OCI-LY3 (cell line): ENCODE results near the gene SELENOO.

ENCODE experiments used
- H2AFZ ChIP-seq: fragments of 200-600, 300-600 bp; shearing (Covaris generic); 2 replicates; pipeline ENCODE4 v1.6.0; 2014; ENCODE audit warnings: antibody characterized with exemption, low read depth, low read length
- H3K27ac ChIP-seq: fragments of 200-600, 300-600 bp; sonication (generic); 2 replicates; pipeline ENCODE4 v1.5.1; 2014; ENCODE audit warnings: mild to moderate bottlenecking, low read length, moderate library complexity, mixed read lengths
- H3K27me3 ChIP-seq: fragments of 200-600, 300-600 bp; sonication (generic); 2 replicates; pipeline ENCODE4 v1.6.1; 2014; ENCODE audit warnings: low read depth, low read length, mixed read lengths
- H3K36me3 ChIP-seq: fragments of 200-600, 300-600 bp; sonication (generic); replicated peaks from 2 replicates; pipeline ENCODE3; 2014; ENCODE audit warnings: low read depth, low read length, mixed read lengths
- H3K4me1 ChIP-seq: fragments of 300-600, 200-600 bp; sonication (generic); 2 replicates; pipeline ENCODE4 v1.6.1; 2014; ENCODE audit warnings: low read length, mixed read lengths
- H3K4me2 ChIP-seq: fragments of 200-600, 300-600 bp; sonication (generic); 2 replicates; pipeline ENCODE4 v1.6.1; 2014; ENCODE audit warnings: low read length, mixed read lengths
- H3K4me3 ChIP-seq: fragments of 300-600, 200-600 bp; sonication (generic); 2 replicates; pipeline ENCODE4 v1.5.1; 2014; ENCODE audit warnings: antibody characterized with exemption, mild to moderate bottlenecking, low read length, moderate library complexity
- H3K79me2 ChIP-seq: fragments of 300-600, 200-600 bp; shearing (Covaris generic); 2 replicates; pipeline ENCODE4 v1.6.1; 2014; ENCODE audit warnings: mild to moderate bottlenecking, low read length, mixed read lengths
- H3K9ac ChIP-seq: fragments of 300-600, 200-600 bp; shearing (Covaris generic); 2 replicates; pipeline ENCODE4 v1.6.0; 2014; ENCODE audit warnings: mild to moderate bottlenecking, low read length, moderate library complexity
- H3K9me3 ChIP-seq: fragments of 200-600, 300-600 bp; shearing (Covaris generic); 2 replicates; pipeline ENCODE4 v1.6.1; 2014; ENCODE audit warnings: low read length, mixed read lengths; ENCODE audit not compliant: insufficient read depth
- H4K20me1 ChIP-seq: fragments of 200-600, 300-600 bp; sonication (generic); 2 replicates; pipeline ENCODE4 v1.6.1; 2016; ENCODE audit warnings: low read length, mixed read lengths; ENCODE audit not compliant: insufficient read depth
- EZH2phosphoT487 ChIP-seq: fragments of 200-600 bp; shearing (Covaris generic); IDR thresholded peaks from 2 replicates; pipeline ENCODE4 v1.6.1; 2018; ENCODE audit warnings: antibody characterized with exemption, mixed run types, low read depth
- TF ChIP-seq, protein P1 (sequence below): fragments of 200-600, 300-600 bp; sonication (generic); IDR thresholded peaks from 2 replicates; pipeline ENCODE4 v1.5.1; 2014; ENCODE audit warnings: antibody characterized with exemption, low read length, low read depth

Gene SELENOO

DNA sequence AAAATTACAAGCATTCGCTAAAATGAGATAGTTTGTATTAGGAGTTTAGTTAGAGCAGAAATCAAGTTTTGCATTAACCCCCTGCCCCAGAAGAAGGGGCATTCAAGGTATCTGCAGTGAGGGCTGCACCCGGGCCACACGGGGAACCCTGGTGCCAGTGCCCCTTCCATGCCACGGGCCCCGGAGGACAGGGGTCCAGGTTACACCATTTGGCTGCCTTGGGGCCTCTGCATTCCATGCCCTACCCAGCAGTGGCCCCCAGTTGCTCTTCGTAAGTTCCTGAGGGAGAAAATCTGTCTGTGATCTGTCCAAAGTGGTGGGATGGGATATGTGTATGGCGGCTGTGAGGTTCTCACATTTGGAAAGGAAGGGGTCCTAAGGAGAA is 47.1 kb upstream of the SELENOO start:
- Histone ChIP-seq H3K4me2 (no peak overlapping the region), H3K79me2 (no peaks in the 10 kb centered on the region), H4K20me1 (no peaks in the 10 kb centered on the region), H3K27ac (no peak overlapping the region), H3K9me3 (no peaks in the 10 kb centered on the region), H3K36me3 (no peaks in the 10 kb centered on the region), H3K4me3 (no peak overlapping the region), H3K9ac (no peak overlapping the region), H3K27me3 (peaks cover 8% of the 10 kb centered on the region; the same call in 1 of the 2 replicates), H3K4me1 (peaks cover 2% of the 10 kb centered on the region; the same call in 1 of the 2 replicates), H2AFZ (no peak overlapping the region)
- no peak for TF ChIP-seq EZH2phosphoT487
- TF ChIP-seq, protein P1, sequence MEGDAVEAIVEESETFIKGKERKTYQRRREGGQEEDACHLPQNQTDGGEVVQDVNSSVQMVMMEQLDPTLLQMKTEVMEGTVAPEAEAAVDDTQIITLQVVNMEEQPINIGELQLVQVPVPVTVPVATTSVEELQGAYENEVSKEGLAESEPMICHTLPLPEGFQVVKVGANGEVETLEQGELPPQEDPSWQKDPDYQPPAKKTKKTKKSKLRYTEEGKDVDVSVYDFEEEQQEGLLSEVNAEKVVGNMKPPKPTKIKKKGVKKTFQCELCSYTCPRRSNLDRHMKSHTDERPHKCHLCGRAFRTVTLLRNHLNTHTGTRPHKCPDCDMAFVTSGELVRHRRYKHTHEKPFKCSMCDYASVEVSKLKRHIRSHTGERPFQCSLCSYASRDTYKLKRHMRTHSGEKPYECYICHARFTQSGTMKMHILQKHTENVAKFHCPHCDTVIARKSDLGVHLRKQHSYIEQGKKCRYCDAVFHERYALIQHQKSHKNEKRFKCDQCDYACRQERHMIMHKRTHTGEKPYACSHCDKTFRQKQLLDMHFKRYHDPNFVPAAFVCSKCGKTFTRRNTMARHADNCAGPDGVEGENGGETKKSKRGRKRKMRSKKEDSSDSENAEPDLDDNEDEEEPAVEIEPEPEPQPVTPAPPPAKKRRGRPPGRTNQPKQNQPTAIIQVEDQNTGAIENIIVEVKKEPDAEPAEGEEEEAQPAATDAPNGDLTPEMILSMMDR: no peak

DNA sequence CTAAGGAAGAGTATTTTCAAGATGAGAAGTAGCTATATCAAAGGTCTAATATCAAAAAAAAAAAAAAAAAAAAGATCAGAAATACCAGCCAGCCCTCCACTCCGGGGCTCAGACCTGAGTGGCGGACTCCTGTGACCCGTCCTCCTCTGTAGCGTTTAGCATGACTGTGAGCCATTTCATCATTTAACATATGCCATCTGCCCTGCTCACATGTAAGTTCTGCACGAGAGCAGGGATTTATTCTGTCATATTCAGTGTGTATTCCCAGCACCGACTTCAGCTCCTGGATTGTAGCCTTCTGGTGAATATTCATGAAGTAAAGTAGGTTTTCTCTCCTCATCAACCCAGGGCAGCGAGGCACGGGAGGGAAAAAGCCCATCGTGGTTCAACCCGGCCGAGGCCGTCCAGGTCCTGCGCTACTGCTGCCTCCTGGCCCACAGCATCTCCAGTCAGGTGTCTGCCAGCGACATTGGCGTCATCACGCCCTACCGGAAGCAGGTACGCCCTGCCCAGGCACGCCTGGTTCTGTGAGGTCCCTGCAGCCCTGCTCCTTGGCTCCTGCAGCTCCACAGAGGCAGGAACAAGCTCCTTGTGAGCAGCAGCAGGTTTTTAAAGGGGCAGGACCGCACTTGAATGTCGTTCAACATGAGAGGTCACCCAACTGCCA is 43.0 kb upstream of the SELENOO start:
- H3K4me2 ChIP-seq: no peak overlapping the region
- no peak overlapping the region for H3K4me3 ChIP-seq
- no peaks in the 10 kb centered on the region for H3K4me1 ChIP-seq
- no peak overlapping the region for H2AFZ ChIP-seq
- no peaks in the 10 kb centered on the region for H3K79me2 ChIP-seq
- H3K9me3 ChIP-seq: no peaks in the 10 kb centered on the region
- no peak overlapping the region for H3K27ac ChIP-seq
- no peak overlapping the region for H3K9ac ChIP-seq
- H4K20me1 ChIP-seq: no peaks in the 10 kb centered on the region
- no peaks in the 10 kb centered on the region for H3K36me3 ChIP-seq
- 0 out of 2 replicates have a peak, but pooled peaks cover 3% of the 10 kb centered on the region for H3K27me3 ChIP-seq
- TF ChIP-seq, protein P1: no peak
- no peak for TF ChIP-seq EZH2phosphoT487

- H3K27ac ChIP-seq: no peak overlapping the region
- no peak overlapping the region for H3K9ac ChIP-seq
- TF ChIP-seq, protein P1: no peak
- no peak for TF ChIP-seq EZH2phosphoT487
- H3K4me2 ChIP-seq: no peak overlapping the region
- 0 out of 2 replicates have a peak, but pooled peaks cover 3% of the 10 kb centered on the region for H3K27me3 ChIP-seq
- H3K9me3 ChIP-seq: no peaks in the 10 kb centered on the region
- no peaks in the 10 kb centered on the region for H4K20me1 ChIP-seq
- H3K4me3 ChIP-seq: no peak overlapping the region
- no peaks in the 10 kb centered on the region for H3K79me2 ChIP-seq
- no peak overlapping the region for H2AFZ ChIP-seq
- H3K4me1 ChIP-seq: 0 out of 2 replicates have a peak, but pooled peaks cover 4% of the 10 kb centered on the region
- H3K36me3 ChIP-seq: no peaks in the 10 kb centered on the region
These were observed 39.9 kb upstream of the SELENOO start for GRCh38 chr22:50160947-50161346.

DNA sequence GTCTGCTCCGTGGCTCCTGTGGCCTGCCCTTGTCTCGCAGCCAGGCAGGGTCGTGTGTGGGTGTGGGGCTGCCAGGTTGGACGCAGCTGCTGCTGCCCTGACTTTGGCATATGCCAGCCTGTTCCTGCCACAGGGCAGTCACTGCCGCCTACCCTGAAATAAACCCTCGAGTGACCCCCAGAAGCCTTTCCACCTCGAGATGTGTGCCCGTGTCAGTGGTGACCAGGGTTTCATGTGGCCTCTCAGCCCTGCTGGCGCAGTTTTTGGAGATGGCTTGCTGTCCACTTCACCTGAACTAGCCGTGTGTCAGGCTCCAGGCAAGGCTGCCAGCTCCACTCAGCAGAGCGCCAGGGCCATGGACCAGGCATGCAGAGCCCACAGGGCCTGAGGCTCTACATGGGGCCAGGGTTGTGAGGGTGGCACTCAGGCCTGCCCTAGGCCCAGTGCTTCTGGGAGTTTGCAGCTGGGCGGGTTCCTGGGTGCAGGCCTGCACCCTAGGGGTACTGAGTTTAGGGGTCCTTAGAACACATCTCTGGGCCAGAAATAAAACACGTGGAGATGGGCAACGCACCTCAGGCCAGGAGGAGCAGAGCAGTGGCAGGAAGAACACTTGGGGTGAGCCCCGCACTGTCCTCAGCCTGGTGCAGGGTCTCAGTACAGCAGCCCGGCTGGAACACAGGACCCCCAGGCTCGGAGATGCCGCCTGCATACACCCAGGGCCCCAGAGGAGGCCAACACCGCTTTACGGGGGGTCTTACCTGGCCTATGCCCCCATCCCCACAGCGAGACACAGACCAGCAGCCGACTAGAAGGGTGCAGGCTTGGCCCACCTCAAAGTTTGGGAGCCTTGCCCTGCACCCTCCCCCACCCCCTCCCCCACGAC is 39.1 kb upstream of the SELENOO start:
- H3K9me3 ChIP-seq: no peaks in the 10 kb centered on the region
- H3K27ac ChIP-seq: no peak overlapping the region
- TF ChIP-seq, protein P1: no peak
- TF ChIP-seq EZH2phosphoT487: no peak
- no peak overlapping the region for H3K9ac ChIP-seq
- no peaks in the 10 kb centered on the region for H3K79me2 ChIP-seq
- no peaks in the 10 kb centered on the region for H4K20me1 ChIP-seq
- H3K4me1 ChIP-seq: 0 out of 2 replicates have a peak, but pooled peaks cover 4% of the 10 kb centered on the region
- no peak overlapping the region for H3K4me2 ChIP-seq
- H3K27me3 ChIP-seq: 0 out of 2 replicates have a peak, but pooled peaks cover 3% of the 10 kb centered on the region
- H3K4me3 ChIP-seq: no peak overlapping the region
- H2AFZ ChIP-seq: no peak overlapping the region
- H3K36me3 ChIP-seq: no peaks in the 10 kb centered on the region
